K562 (cell line): ENCODE data around the gene RNASE8. TPM values are rescaled to one million over a fixed set of nuclear protein-coding genes. Genes with fewer than 3 reads are reported as not detected.

ENCODE experiments used
- CTBP1 ChIP-seq: fragments of 450-650 bp; IDR thresholded peaks from 2 replicates; pipeline ENCODE4 v1.6.1; 2016; ENCODE audit warnings: borderline replicate concordance
- KDM1A ChIP-seq, 2 experiments: fragments of 450-650 bp; IDR thresholded peaks; 2 replicates each; pipeline ENCODE4 v1.6.1; 2016; ENCODE audit warnings: mild to moderate bottlenecking in 2 of 2
- RREB1 ChIP-seq: fragments of 250-450 bp; sonication (Bioruptor Pico); IDR thresholded peaks from 2 replicates; pipeline ENCODE4 v1.4.0; 2020
- STAT5B ChIP-seq: fragments of 250-450 bp; sonication (Bioruptor Pico); IDR thresholded peaks from 2 replicates; pipeline ENCODE4 v1.8.0; 2021; ENCODE audit warnings: mild to moderate bottlenecking, inconsistent platforms
- ZNF518B ChIP-seq: fragments of 250-450 bp; sonication (Bioruptor Pico); IDR thresholded peaks from 2 replicates; pipeline ENCODE4 v1.5.0; 2021; ENCODE audit warnings: mild to moderate bottlenecking, moderate library complexity
- polyA plus RNA-seq, 8 experiments: library from polyadenylated mRNA; depleted of rRNA in 4 of 8; stranded (reverse) in 5 of 8; unstranded in 3 of 8; fragments of >200 nt; fragmentation: Nextera tagmentation in 2 of 8; fragmentation: Illumina TruSeq in 1 of 8; extraction: Ambion mirVana in 2 of 8; extraction: Trizol in 1 of 8; gene quantifications; 2 replicates each; pipeline versions ENCODE4 v1.2.1 to v1.2.3, GENCODE V29; 2011 to 2014; ENCODE audit warnings: inconsistent platforms in 1 of 8, missing spikeins in 1 of 8
- total RNA-seq, 7 experiments: library from RNA; depleted of rRNA in 6 of 7; stranded (reverse); fragments of >200 nt in 6 of 7; fragmentation: Illumina TruSeq in 2 of 7; extraction: Trizol in 2 of 7; gene quantifications; 2 replicates each; pipeline versions ENCODE4 v1.2.1 to v1.2.3, GENCODE V29; 2011 to 2021; ENCODE audit warnings: low replicate concordance in 1 of 7

RNASE8 gene
- total and polyA plus RNA-seq, 9 of the 15 experiments (the other 6 are each of a cell fraction or from before 2014, with no cell fraction given): not detected

- no peak for TF ChIP-seq ZNF518B (CRISPR knock-in tag)
- TF ChIP-seq KDM1A (IDR thresholded peaks at IDR 0.05): 0 out of 4 replicates have a peak, but pooled peaks of 1 of the 2 experiments have one; percentile 9
- TF ChIP-seq STAT5B: no peak
- peak; percentile 60; the same call in 1 of the 2 replicates for TF ChIP-seq CTBP1
- TF ChIP-seq RREB1 (CRISPR knock-in tag): peak; percentile 82; the same call in 1 of the 2 replicates
These were observed 15.8 kb upstream of the RNASE8 start, which contains the start of gene RNASE7 (continued) for GRCh38 chr14:21041676-21042433.
